Measurements from ENCODE around the gene DPY19L3.
"Not testable (repeated sequence)": the region's sequence is repeated elsewhere in the genome, so short reads cannot be mapped to it uniquely, and the experiment has no call there.

The DPY19L3 gene

DNA sequence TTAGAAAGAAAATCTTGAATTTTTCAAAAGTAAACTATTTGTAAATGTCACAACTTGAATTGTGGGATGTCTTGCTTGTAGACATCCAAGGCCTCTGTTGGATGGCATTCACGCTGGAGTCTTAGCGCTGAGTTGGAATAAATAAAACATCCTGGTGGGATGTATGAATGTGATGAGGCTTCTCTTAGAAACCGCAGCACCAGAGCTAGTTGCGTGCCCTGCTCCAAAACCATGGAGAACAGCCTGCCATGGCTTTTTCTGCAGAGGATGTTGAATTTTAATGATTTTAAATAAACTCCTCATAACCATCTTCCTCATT is 70.4 kb downstream of the DPY19L3 start:
- H3K4me3 ChIP-seq (ENCODE audit: low read depth, low read length), result no peak overlapping the region
- TF ChIP-seq, protein P1, sequence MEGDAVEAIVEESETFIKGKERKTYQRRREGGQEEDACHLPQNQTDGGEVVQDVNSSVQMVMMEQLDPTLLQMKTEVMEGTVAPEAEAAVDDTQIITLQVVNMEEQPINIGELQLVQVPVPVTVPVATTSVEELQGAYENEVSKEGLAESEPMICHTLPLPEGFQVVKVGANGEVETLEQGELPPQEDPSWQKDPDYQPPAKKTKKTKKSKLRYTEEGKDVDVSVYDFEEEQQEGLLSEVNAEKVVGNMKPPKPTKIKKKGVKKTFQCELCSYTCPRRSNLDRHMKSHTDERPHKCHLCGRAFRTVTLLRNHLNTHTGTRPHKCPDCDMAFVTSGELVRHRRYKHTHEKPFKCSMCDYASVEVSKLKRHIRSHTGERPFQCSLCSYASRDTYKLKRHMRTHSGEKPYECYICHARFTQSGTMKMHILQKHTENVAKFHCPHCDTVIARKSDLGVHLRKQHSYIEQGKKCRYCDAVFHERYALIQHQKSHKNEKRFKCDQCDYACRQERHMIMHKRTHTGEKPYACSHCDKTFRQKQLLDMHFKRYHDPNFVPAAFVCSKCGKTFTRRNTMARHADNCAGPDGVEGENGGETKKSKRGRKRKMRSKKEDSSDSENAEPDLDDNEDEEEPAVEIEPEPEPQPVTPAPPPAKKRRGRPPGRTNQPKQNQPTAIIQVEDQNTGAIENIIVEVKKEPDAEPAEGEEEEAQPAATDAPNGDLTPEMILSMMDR (IDR thresholded peaks at IDR 0.05; ENCODE audit: low read depth, low read length), result no peak
- DNase-seq (ENCODE audit: low read depth, low spot score), result no peak
- in situ Hi-C loops (cut with HindIII; ENCODE audit: low sequenced_read_pairs), result no loop called here

DNA sequence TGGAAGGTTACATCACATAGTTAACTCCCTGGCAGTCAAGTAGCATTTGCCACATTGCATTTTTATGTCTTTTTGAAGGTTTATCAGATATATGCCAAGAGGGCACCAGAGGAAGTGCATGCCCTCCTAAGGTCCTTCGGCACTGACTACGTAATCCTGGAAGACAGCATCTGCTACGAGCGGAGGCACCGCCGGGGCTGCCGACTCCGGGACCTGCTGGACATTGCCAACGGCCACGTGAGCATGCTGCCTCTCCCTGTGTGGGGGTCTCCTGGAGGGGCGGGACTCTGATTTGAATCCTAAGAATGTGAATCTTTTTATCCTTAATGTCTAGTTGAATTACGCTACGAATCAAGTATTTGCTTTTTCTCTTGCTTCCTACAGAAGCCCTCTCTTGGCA is 74.8 kb downstream of the DPY19L3 start:
- TF ChIP-seq, protein P1 (IDR thresholded peaks at IDR 0.05; ENCODE audit: low read depth, low read length), result no peak
- no peak for DNase-seq (ENCODE audit: low read depth, low spot score)
- in situ Hi-C loops (cut with HindIII; ENCODE audit: low sequenced_read_pairs), result no loop called here
- H3K4me3 ChIP-seq (ENCODE audit: low read depth, low read length), result no peak overlapping the region

DNA sequence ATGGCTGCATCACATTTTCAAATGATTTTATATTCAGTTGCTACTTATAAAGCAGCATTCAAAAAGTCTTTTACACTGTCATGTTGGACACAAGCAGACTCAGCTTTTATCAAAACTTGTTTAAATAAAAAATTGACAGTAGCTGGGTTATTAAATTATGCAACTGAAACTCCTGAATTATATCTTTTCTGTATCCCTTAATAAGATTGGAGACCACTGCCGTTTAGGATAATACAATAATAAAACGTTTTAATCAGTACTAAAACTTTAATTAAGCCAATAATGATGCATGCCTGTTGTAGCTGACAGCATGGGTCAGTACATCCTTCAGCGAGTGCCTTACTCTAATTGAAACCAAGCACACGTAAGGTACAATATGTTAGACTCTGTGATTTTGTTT is 78.0 kb downstream of the DPY19L3 start:
- in situ Hi-C loops (cut with HindIII; ENCODE audit: low sequenced_read_pairs), result no loop called here
- TF ChIP-seq, protein P1 (IDR thresholded peaks at IDR 0.05; ENCODE audit: low read depth, low read length), result no peak
- no peak overlapping the region for H3K4me3 ChIP-seq (ENCODE audit: low read depth, low read length)
- no peak for DNase-seq (ENCODE audit: low read depth, low spot score)

DNA sequence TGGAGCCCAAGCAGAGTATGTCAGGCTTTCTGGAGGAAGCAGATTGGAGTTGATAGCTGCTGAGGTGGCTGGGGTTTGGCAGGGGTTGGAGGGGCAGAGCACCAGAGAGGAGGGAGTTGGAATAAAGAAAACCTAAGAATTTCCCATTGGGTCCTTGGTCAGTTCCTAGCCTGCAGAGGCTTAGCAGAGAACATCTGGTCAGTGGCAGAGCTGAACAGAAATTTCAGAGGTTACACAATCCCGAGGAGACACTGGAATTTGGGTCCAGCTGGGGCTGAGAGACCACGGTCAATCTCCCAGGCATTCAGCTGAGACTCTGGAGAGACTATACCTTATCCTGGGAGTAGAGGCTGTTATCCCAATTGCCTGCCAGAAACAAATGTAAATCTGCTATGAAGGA is 84.4 kb downstream of the DPY19L3 start:
- TF ChIP-seq, protein P1 (IDR thresholded peaks at IDR 0.05; ENCODE audit: low read depth, low read length), result no peak
- in situ Hi-C loops (cut with HindIII; ENCODE audit: low sequenced_read_pairs), result no loop called here
- no peak for DNase-seq (ENCODE audit: low read depth, low spot score)
- no peak overlapping the region for H3K4me3 ChIP-seq (ENCODE audit: low read depth, low read length)

DNA sequence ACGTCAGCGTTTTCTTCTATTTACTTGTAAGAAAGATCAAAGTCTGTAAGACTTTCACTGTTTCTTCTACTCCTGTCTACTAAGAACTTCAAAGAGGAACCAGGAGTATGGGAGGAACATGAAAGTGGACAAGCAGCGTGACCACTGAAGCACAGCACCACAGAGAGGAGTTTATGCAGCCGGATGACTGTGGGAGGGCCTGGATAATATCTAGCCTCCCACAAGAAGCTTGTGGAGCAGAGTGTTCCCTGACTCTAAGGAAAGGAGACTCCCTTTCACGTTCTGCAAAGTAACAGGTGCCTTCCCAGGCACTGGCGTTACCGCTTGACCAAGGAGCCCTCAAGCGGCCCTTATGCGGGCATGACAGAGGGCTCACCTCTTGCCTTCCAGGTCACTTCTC is 91.8 kb downstream of the DPY19L3 start:
- no peak for DNase-seq (ENCODE audit: low read depth, low spot score)
- no peak overlapping the region for H3K4me3 ChIP-seq (ENCODE audit: low read depth, low read length)
- TF ChIP-seq, protein P1 (IDR thresholded peaks at IDR 0.05; ENCODE audit: low read depth, low read length), result no peak
- in situ Hi-C loops (cut with HindIII; ENCODE audit: low sequenced_read_pairs), result no loop called here

DNA sequence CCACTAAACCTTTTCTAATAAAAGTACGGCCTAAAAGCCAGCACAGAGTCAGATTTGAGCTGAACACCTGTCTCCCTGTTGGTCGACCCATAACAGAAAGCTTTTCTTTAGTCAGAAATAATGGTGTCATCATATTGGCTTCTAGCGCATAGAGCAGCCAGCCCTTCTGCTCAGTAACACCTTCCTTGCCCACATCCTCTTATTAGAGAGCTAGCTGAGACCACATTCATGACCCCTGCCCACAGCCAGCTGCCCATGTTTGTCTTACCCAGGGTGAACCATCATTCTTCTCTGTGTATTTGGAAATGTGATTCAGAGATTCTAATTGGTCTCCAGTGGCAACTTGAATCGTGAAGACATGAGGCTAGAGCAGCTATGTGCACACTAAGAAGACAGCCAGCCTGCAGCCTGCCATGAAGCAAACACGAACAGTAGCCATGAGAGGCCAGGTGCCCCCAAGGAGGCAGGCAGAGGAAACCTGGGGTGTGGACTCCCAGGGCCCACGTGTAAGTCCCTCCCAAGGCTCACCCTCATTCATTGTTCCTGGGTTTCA is 93.2 kb downstream of the DPY19L3 start:
- DNase-seq (ENCODE audit: low read depth, low spot score), result peak; percentile 6
- in situ Hi-C loops (cut with HindIII; ENCODE audit: low sequenced_read_pairs), result no loop called here
- H3K4me3 ChIP-seq (ENCODE audit: low read depth, low read length), result no peak overlapping the region
- TF ChIP-seq, protein P1 (IDR thresholded peaks at IDR 0.05; ENCODE audit: low read depth, low read length), result no peak

DNA sequence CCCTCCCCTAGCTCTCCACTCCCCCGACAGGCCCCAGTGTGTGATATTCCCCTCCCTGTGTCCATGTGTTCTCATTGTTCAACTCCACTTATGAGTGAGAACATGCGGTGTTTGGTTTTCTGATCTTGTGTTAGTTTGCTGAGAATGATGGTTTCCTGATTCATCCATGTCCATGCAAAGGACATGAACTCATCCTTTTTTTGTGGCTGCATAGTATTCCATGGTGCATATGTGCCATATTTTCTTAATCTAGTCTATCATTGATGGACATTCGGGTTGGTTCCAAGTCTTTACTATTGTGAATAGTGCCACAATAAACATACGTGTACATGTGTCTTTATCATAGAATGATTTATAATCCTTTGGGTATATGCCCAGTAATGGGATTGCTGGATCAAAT is 106.9 kb downstream of the DPY19L3 start:
- H3K4me3 ChIP-seq (ENCODE audit: low read depth, low read length); in situ Hi-C loops (cut with HindIII; ENCODE audit: low sequenced_read_pairs); DNase-seq (ENCODE audit: low read depth, low spot score): not testable (repeated sequence)
